Neutrophil (primary cell): ENCODE measurements around the gene FIGN.

Experiments used
- H3K27ac ChIP-seq: fragments of 200-600 bp; sonication (generic); 2 replicates; pipeline ENCODE4 v1.5.1; 2016; ENCODE audit warnings: mild to moderate bottlenecking, moderate library complexity
- H3K27me3 ChIP-seq: fragments of 200-600 bp; sonication (generic); 2 replicates; pipeline ENCODE4 v1.6.0; 2016; ENCODE audit warnings: mild to moderate bottlenecking
- H3K36me3 ChIP-seq: fragments of 200-600 bp; sonication (generic); 2 replicates; pipeline ENCODE4 v1.5.1; 2017
- H3K4me1 ChIP-seq, 2 experiments: fragments of 200-600 bp in 1 of 2; sonication (generic) in 1 of 2; 1 replicate in 1 of 2; 2 replicates in 1 of 2; pipeline versions ENCODE4 v1.5.1 to v1.6.1; 2013 to 2016; ENCODE audit warnings: low read depth in 1 of 2, low read length in 1 of 2, mild to moderate bottlenecking in 1 of 2, moderate library complexity in 1 of 2; ENCODE audit not compliant: control insufficient read depth in 1 of 2, insufficient read depth in 1 of 2
- H3K4me3 ChIP-seq, 2 experiments: fragments of 200-600 bp in 1 of 2; sonication (generic) in 1 of 2; 1 replicate in 1 of 2; 2 replicates in 1 of 2; pipeline ENCODE4 v1.5.1; 2013 to 2016; ENCODE audit warnings: low read depth in 1 of 2, low read length in 1 of 2, mild to moderate bottlenecking in 1 of 2, moderate library complexity in 1 of 2
- H3K9me3 ChIP-seq: fragments of 200-600 bp; sonication (generic); 2 replicates; pipeline ENCODE4 v1.5.1; 2016
- CTCF ChIP-seq: fragments of 200-600 bp; sonication (generic); IDR thresholded peaks from 2 replicates; pipeline ENCODE4 v1.5.1; 2016; ENCODE audit warnings: antibody characterized with exemption

FIGN gene

GRCh38 chr2:163572850-163573249, 163.0 kb downstream of the FIGN start:
- no peaks in the 10 kb centered on the region for H3K36me3 ChIP-seq
- no peaks in the 10 kb centered on the region for H3K4me1 ChIP-seq
- H3K27me3 ChIP-seq = no peaks in the 10 kb centered on the region
- no peaks in the 10 kb centered on the region for H3K9me3 ChIP-seq
- no peak for TF ChIP-seq CTCF
- H3K27ac ChIP-seq = no peak overlapping the region
- no peak overlapping the region for H3K4me3 ChIP-seq

GRCh38 chr2:163571423-163572102, 164.2 kb downstream of the FIGN start:
- Histone ChIP-seq H3K4me1 (no peaks in the 10 kb centered on the region), H3K27me3 (no peaks in the 10 kb centered on the region), H3K36me3 (no peaks in the 10 kb centered on the region), H3K9me3 (no peaks in the 10 kb centered on the region), H3K4me3 (no peak overlapping the region), H3K27ac (no peak overlapping the region)
- TF ChIP-seq CTCF = no peak

GRCh38 chr2:163570391-163570790, 165.4 kb downstream of the FIGN start:
- Histone ChIP-seq H3K27ac (no peak overlapping the region), H3K4me3 (no peak overlapping the region), H3K4me1 (no peaks in the 10 kb centered on the region), H3K9me3 (no peaks in the 10 kb centered on the region), H3K27me3 (no peaks in the 10 kb centered on the region), H3K36me3 (no peaks in the 10 kb centered on the region)
- TF ChIP-seq CTCF = no peak

- Histone ChIP-seq H3K27ac (no peak overlapping the region), H3K4me3 (no peak overlapping the region), H3K27me3 (no peaks in the 10 kb centered on the region), H3K4me1 (no peaks in the 10 kb centered on the region), H3K36me3 (no peaks in the 10 kb centered on the region), H3K9me3 (no peaks in the 10 kb centered on the region)
- TF ChIP-seq CTCF = no peak
These were observed 170.6 kb downstream of the FIGN start for GRCh38 chr2:163565192-163565591.

- no peaks in the 10 kb centered on the region for H3K27me3 ChIP-seq
- TF ChIP-seq CTCF = no peak
- H3K9me3 ChIP-seq = no peaks in the 10 kb centered on the region
- no peak overlapping the region for H3K4me3 ChIP-seq
- no peaks in the 10 kb centered on the region for H3K36me3 ChIP-seq
- no peaks in the 10 kb centered on the region for H3K4me1 ChIP-seq
- no peak overlapping the region for H3K27ac ChIP-seq
These were observed 171.6 kb downstream of the FIGN start for GRCh38 chr2:163564236-163564635.
